K562 (cell line): ENCODE data around the gene MAMDC2. TPM values are rescaled to one million over a fixed set of nuclear protein-coding genes. Genes with fewer than 3 reads are reported as not detected.
A peak's percentile ranks its signal among the peaks of the same experiment; 100 is the strongest.

ENCODE experiments used
- ATAC-seq: fragments of 200-7000 bp; cut with Tn5 transposase; 3 replicates; pipeline ENCODE4 v1.9.1; 2020; ENCODE audit warnings: moderate library complexity
- BruUV-seq: library from RNA; stranded (reverse); fragments of 400-500 nt; replicated peaks from 2 replicates; lab custom pipeline; 2021; lab: Mats Ljungman, UMichigan
- CTCF ChIA-PET: fragments of 300-600 bp; formaldehyde crosslinking; extraction: SDS; loops from one replicate; lab custom pipeline; 2021; ENCODE audit warnings: low intra/inter-chr PET ratio; lab: Yijun Ruan, JAX
- POLR2A ChIA-PET: fragments of 300-600, 350-650 bp; sonication (Branson Sonifier 250); formaldehyde crosslinking; extraction: SDS; loops from one replicate; lab custom pipeline; 2021; ENCODE audit warnings: antibody characterized with exemption, inconsistent platforms; lab: Yijun Ruan, JAX
- DNase-seq, 4 experiments: peaks; one replicate each; pipeline versions ENCODE4 v3.0.0 to v3.0.0-alpha.2; 2011 to 2018; ENCODE audit warnings: low spot score in 3 of 4, mixed read lengths in 3 of 4; ENCODE audit errors: extremely low read depth in 1 of 4
- FAIRE-seq: peaks from 2 replicates; lab custom pipeline; 2011; peaks lifted over from hg19 to GRCh38; lab: Jason Lieb, UNC
- H2AFZ ChIP-seq: 2 replicates; pipeline ENCODE4 v1.6.0; 2011; ENCODE audit warnings: low read depth, low read length, control low read depth, inconsistent platforms
- H3K27ac ChIP-seq: fragments of 200-600 bp; 3 replicates; pipeline ENCODE4 v1.8.0; 2011; ENCODE audit warnings: low read depth, mild to moderate bottlenecking, control low read depth, inconsistent platforms, low read length, moderate library complexity, mixed read lengths; ENCODE audit errors: extremely low read depth
- H3K27me3 ChIP-seq, 2 experiments: fragments of 300-600 bp in 1 of 2; 2 replicates in 1 of 2; 3 replicates in 1 of 2; pipeline versions ENCODE4 v1.6.0 to v1.8.0; 2011; ENCODE audit warnings: inconsistent platforms in 2 of 2, low read length in 2 of 2, mild to moderate bottlenecking in 1 of 2, mixed read lengths in 1 of 2, moderate library complexity in 1 of 2; ENCODE audit not compliant: control insufficient read depth in 2 of 2, insufficient read depth in 2 of 2
- H3K36me3 ChIP-seq: fragments of 300-600 bp; 3 replicates; pipeline ENCODE4 v1.8.0; 2011; ENCODE audit warnings: mild to moderate bottlenecking, low read length, inconsistent platforms; ENCODE audit not compliant: control insufficient read depth, insufficient read depth
- H3K4me1 ChIP-seq, 2 experiments: fragments of 200-600 bp in 1 of 2; replicated peaks in 1 of 2; 2 replicates in 1 of 2; 3 replicates in 1 of 2; pipeline versions ENCODE4 v1.5.1 to v1.8.0; 2011; ENCODE audit warnings: inconsistent platforms in 2 of 2, low read length in 2 of 2, mild to moderate bottlenecking in 1 of 2, mixed read lengths in 1 of 2, moderate library complexity in 1 of 2; ENCODE audit not compliant: control insufficient read depth in 2 of 2, insufficient read depth in 2 of 2
- H3K4me2 ChIP-seq: 2 replicates; pipeline ENCODE4 v1.6.1; 2011; ENCODE audit warnings: low read length, control low read depth, inconsistent platforms, mixed read lengths; ENCODE audit not compliant: insufficient read depth
- H3K4me3 ChIP-seq: fragments of 200-600 bp; sonication (generic), shearing (Covaris generic); 2 replicates; pipeline ENCODE4 v1.5.1; 2016; ENCODE audit warnings: control low read depth, inconsistent platforms
- H3K79me2 ChIP-seq: fragments of 200-600 bp; 3 replicates; pipeline ENCODE4 v1.8.0; 2011; ENCODE audit warnings: low read length, inconsistent platforms; ENCODE audit not compliant: control insufficient read depth, insufficient read depth
- H3K9ac ChIP-seq, 2 experiments: 2 replicates each; pipeline versions ENCODE4 v1.6.0 to v1.6.1; 2011; ENCODE audit warnings: low read depth in 2 of 2, low read length in 2 of 2, control low read depth in 1 of 2, inconsistent platforms in 1 of 2, mild to moderate bottlenecking in 1 of 2, mixed read lengths in 1 of 2; ENCODE audit not compliant: insufficient read depth in 1 of 2
- H3K9me1 ChIP-seq: one replicate; pipeline ENCODE4 v1.6.0; 2011; ENCODE audit warnings: inconsistent platforms, mild to moderate bottlenecking, low read length, moderate library complexity; ENCODE audit not compliant: control insufficient read depth, insufficient read depth
- H3K9me3 ChIP-seq: replicated peaks from 2 replicates; pipeline ENCODE4 v1.5.1; 2011; ENCODE audit warnings: low read depth, low read length, inconsistent platforms; ENCODE audit not compliant: control insufficient read depth, insufficient read depth
- H4K20me1 ChIP-seq: replicated peaks from 2 replicates; pipeline ENCODE4 v1.6.1; 2011; ENCODE audit warnings: low read length, inconsistent platforms, mixed read lengths; ENCODE audit not compliant: control insufficient read depth, insufficient read depth
- CBFA2T2 ChIP-seq: fragments of 450-650 bp; conservative IDR thresholded peaks from 2 replicates; pipeline ENCODE4 v1.6.1; 2017; ENCODE audit warnings: mild to moderate bottlenecking
- CBFA2T3 ChIP-seq: fragments of 450-650 bp; IDR thresholded peaks from 2 replicates; pipeline ENCODE4 v1.6.1; 2017
- CBFB ChIP-seq: sonication (generic); formaldehyde crosslinking; IDR thresholded peaks from 2 replicates; pipeline ENCODE4 v1.4.0; 2020; ENCODE audit warnings: mild to moderate bottlenecking, missing genetic modification reagents
- CEBPB ChIP-seq: fragments of 450-650 bp; IDR thresholded peaks from 2 replicates; pipeline ENCODE4 v1.6.1; 2016; ENCODE audit warnings: missing genetic modification characterization, missing compliant biosample characterization
- HMG20B ChIP-seq: fragments of 250-450 bp; sonication (Bioruptor Pico); IDR thresholded peaks from 2 replicates; pipeline ENCODE4 v1.5.0; 2021; ENCODE audit warnings: mild to moderate bottlenecking
- PHB2 ChIP-seq: fragments of 450-650 bp; IDR thresholded peaks from 2 replicates; pipeline ENCODE4 v1.6.1; 2017; ENCODE audit warnings: low read depth
- POU5F1 ChIP-seq: fragments of 150-350 bp; IDR thresholded peaks from 2 replicates; pipeline ENCODE4 v1.6.1; 2014; ENCODE audit warnings: borderline replicate concordance, low read length, low read depth, mild to moderate bottlenecking; ENCODE audit not compliant: partially characterized antibody
- PTRF ChIP-seq: fragments of 450-650 bp; IDR thresholded peaks from 2 replicates; pipeline ENCODE4 v1.6.1; 2016; ENCODE audit warnings: mild to moderate bottlenecking, missing genetic modification characterization, missing compliant biosample characterization
- RBM14 ChIP-seq: fragments of 200-400 bp; formaldehyde crosslinking; IDR thresholded peaks from 2 replicates; pipeline ENCODE4 v1.6.1; 2018; ENCODE audit warnings: low read depth, mild to moderate bottlenecking, low read length, moderate library complexity, borderline replicate concordance; ENCODE audit not compliant: insufficient read depth
- SMAD3 ChIP-seq: fragments of 450-650 bp; formaldehyde crosslinking; conservative IDR thresholded peaks from 2 replicates; pipeline ENCODE4 v1.4.0; 2020; ENCODE audit warnings: mild to moderate bottlenecking
- SP1 ChIP-seq: sonication (generic); formaldehyde crosslinking; IDR thresholded peaks from 2 replicates; pipeline ENCODE4 v1.8.1; 2022; ENCODE audit warnings: mild to moderate bottlenecking, missing genetic modification reagents
- SRSF7 ChIP-seq: fragments of 200-400 bp; formaldehyde crosslinking; optimal IDR thresholded peaks from 2 replicates; pipeline ENCODE3; 2017; ENCODE audit warnings: mild to moderate bottlenecking, low read depth, low read length
- TAF9B ChIP-seq: fragments of 450-650 bp; IDR thresholded peaks from 2 replicates; pipeline ENCODE4 v1.6.1; 2018; ENCODE audit warnings: mild to moderate bottlenecking; ENCODE audit not compliant: partially characterized antibody
- TCFL5 ChIP-seq: fragments of 250-450 bp; sonication (Bioruptor Pico); conservative IDR thresholded peaks from 2 replicates; pipeline ENCODE4 v1.6.1; 2021; ENCODE audit warnings: mild to moderate bottlenecking, moderate library complexity, matching md5 sums
- ZFP36 ChIP-seq: fragments of 150-350 bp; IDR thresholded peaks from 2 replicates; pipeline ENCODE4 v1.6.1; 2018; ENCODE audit warnings: low read length, low read depth; ENCODE audit not compliant: partially characterized antibody
- ZNF212 ChIP-seq: fragments of 450-650 bp; formaldehyde crosslinking; IDR thresholded peaks from 2 replicates; pipeline ENCODE4 v1.4.0; 2020; ENCODE audit warnings: mild to moderate bottlenecking
- ZNF24 ChIP-seq: fragments of 450-650 bp; IDR thresholded peaks from 2 replicates; pipeline ENCODE4 v1.6.1; 2016
- ZNF282 ChIP-seq: sonication (generic); formaldehyde crosslinking; IDR thresholded peaks from 2 replicates; pipeline ENCODE4 v1.8.1; 2023; ENCODE audit warnings: missing genetic modification reagents
- ZNF444 ChIP-seq: fragments of 250-450 bp; sonication (Bioruptor Pico); IDR thresholded peaks from 2 replicates; pipeline ENCODE4 v1.4.0; 2020; ENCODE audit warnings: mild to moderate bottlenecking, moderate library complexity
- ZNF584 ChIP-seq: fragments of 200-800 bp; sonication (Bioruptor generic); IDR thresholded peaks from 2 replicates; pipeline ENCODE4 v1.6.1; 2016; ENCODE audit warnings: low read depth, mild to moderate bottlenecking, missing genetic modification characterization, missing compliant biosample characterization
- ZSCAN29 ChIP-seq: fragments of 450-650 bp; IDR thresholded peaks from 2 replicates; pipeline ENCODE4 v1.6.1; 2017
- WGBS: fragments of 100-300 bp; shearing (Covaris generic); methylation state at CpG from one replicate; pipeline ENCODE4 v1.1.6; 2016; ENCODE audit warnings: low coverage, mixed read lengths; ENCODE audit not compliant: insufficient coverage; ENCODE audit errors: missing lambda C conversion rate; 5-methylcytosine and 5-hydroxymethylcytosine counted together
- in situ Hi-C: fragments of 300-500 bp; cut with MboI; formaldehyde crosslinking; loops from 4 replicates; pipeline ENCODE4 v1.15.0; 2018; ENCODE audit warnings: inconsistent platforms, mixed read lengths
- intact Hi-C: fragments of 100-400 bp; cut with micrococcal nuclease; formaldehyde crosslinking; loops from 2 replicates; pipeline ENCODE4 v1.14.2; 2022
- polyA plus RNA-seq, 8 experiments: library from polyadenylated mRNA; depleted of rRNA in 4 of 8; stranded (reverse) in 5 of 8; unstranded in 3 of 8; fragments of >200 nt; fragmentation: Nextera tagmentation in 2 of 8; fragmentation: Illumina TruSeq in 1 of 8; extraction: Ambion mirVana in 2 of 8; extraction: Trizol in 1 of 8; gene quantifications; 2 replicates each; pipeline versions ENCODE4 v1.2.1 to v1.2.3, GENCODE V29; 2011 to 2014; ENCODE audit warnings: inconsistent platforms in 1 of 8, missing spikeins in 1 of 8
- total RNA-seq, 7 experiments: library from RNA; depleted of rRNA in 6 of 7; stranded (reverse); fragments of >200 nt in 6 of 7; fragmentation: Illumina TruSeq in 2 of 7; extraction: Trizol in 2 of 7; gene quantifications; 2 replicates each; pipeline versions ENCODE4 v1.2.1 to v1.2.3, GENCODE V29; 2011 to 2021; ENCODE audit warnings: low replicate concordance in 1 of 7
- TF ChIP-seq, protein P1 (sequence below): sonication (generic); formaldehyde crosslinking; IDR thresholded peaks from 2 replicates; pipeline ENCODE4 v1.8.0; 2022; ENCODE audit warnings: mild to moderate bottlenecking, missing genetic modification reagents

MAMDC2 gene
- total and polyA plus RNA-seq, 9 of the 15 experiments (the other 6 are each of a cell fraction or from before 2014, with no cell fraction given), result 0.01 to 0.03 TPM; not detected in 7

DNA sequence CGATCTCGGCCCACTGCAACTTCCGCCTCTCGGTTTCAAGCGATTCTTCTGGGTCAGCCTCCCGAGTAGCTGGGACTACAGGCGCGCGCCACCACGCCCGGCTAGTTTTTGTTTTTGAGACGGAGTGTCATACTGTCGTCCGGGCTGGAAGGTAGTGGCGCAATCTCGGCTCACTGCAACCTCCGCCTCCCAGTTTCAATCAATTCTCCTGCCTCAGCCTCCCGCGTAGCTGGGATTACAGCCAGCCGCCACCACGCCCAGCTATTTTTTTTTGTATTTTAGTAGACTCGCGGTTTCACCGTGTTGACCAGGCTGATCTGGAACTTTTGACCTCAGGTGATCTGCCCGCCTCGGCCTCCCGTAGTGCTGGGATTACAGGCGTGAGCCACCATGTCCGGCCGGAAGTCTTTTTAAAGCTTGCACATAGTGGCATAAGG is 216.4 kb downstream of the MAMDC2 start (continued):
- TF ChIP-seq RBM14 (no peak), CEBPB (tag) (0 out of 2 replicates have a peak, but pooled peaks have one; percentile 24)

DNA sequence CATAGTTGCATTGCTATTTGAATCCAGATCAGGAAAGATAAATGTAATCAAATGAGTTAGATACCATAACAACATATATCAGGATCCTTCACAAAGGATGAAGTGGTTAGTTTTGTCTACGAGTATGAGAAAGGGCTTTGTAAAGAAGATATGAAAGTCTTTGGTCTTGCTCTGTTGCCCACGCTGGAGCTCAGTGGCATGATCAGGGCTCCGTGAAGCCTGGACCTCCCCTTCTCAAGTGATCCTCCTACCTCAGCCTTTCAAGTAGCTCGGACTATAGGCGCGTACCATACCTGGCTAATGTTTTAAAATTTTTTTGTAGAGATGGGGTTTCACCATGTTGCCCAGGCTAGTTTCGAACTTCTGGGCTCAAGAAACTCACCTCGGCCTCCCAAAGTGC is 217.0 kb downstream of the MAMDC2 start:
- no peak overlapping the region for H3K9ac ChIP-seq
- in situ Hi-C loops, result no loop called here
- ChIA-PET POLR2A (interaction anchor here (1.4 kb wide), 1 partner anchor 11 kb away, joined by 4 read pairs; no protein-coding TSS in a partner anchor), CTCF (no interaction called here)
- peaks cover 51% of the 10 kb centered on the region for H3K36me3 ChIP-seq
- peaks cover 22 to 26% of the 10 kb centered on the region in 2 experiments; a peak in 4 of 5 replicates for H3K4me1 ChIP-seq
- DNase-seq, result no peak
- H3K27ac ChIP-seq, result no peak overlapping the region
- ATAC-seq, result no peak
- H4K20me1 ChIP-seq, result peaks cover 6% of the 10 kb centered on the region
- no peak overlapping the region for H2AFZ ChIP-seq
- intact Hi-C loops, result no loop called here
- H3K4me2 ChIP-seq, result no peak overlapping the region
- H3K9me1 ChIP-seq, result no peaks in the 10 kb centered on the region
- BruUV-seq, result no TSS peak
- WGBS, result 92% methylated on average over 8 of the region's 8 CpGs
- peaks cover 53% of the 10 kb centered on the region for H3K79me2 ChIP-seq
- H3K27me3 ChIP-seq, result no peaks in the 10 kb centered on the region
- H3K9me3 ChIP-seq, result no peaks in the 10 kb centered on the region
- no peak for FAIRE-seq
- TF ChIP-seq CBFB (CRISPR knock-in tag) (no peak), ZNF444 (CRISPR knock-in tag) (no peak), POU5F1 (no peak), HMG20B (no peak), TAF9B (no peak), ZNF212 (CRISPR knock-in tag) (no peak), CBFA2T2 (no peak), TCFL5 (CRISPR knock-in tag) (no peak), SRSF7 (no peak), ZNF24 (no peak), ZSCAN29 (no peak), ZNF282 (CRISPR knock-in tag) (no peak), ZFP36 (no peak), PHB2 (no peak), SP1 (CRISPR knock-in tag) (no peak), PTRF (tag) (no peak), SMAD3 (CRISPR knock-in tag) (no peak), ZNF584 (CRISPR knock-in tag) (no peak), CBFA2T3 (no peak)
- TF ChIP-seq, protein P1, sequence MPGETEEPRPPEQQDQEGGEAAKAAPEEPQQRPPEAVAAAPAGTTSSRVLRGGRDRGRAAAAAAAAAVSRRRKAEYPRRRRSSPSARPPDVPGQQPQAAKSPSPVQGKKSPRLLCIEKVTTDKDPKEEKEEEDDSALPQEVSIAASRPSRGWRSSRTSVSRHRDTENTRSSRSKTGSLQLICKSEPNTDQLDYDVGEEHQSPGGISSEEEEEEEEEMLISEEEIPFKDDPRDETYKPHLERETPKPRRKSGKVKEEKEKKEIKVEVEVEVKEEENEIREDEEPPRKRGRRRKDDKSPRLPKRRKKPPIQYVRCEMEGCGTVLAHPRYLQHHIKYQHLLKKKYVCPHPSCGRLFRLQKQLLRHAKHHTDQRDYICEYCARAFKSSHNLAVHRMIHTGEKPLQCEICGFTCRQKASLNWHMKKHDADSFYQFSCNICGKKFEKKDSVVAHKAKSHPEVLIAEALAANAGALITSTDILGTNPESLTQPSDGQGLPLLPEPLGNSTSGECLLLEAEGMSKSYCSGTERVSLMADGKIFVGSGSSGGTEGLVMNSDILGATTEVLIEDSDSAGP (CRISPR knock-in tag), result no peak
- no peak overlapping the region for H3K4me3 ChIP-seq
